HepG2 (cell line): ENCODE results near the gene SUCLG2. TPM values are rescaled to one million over a fixed set of nuclear protein-coding genes. Genes with fewer than 3 reads are reported as not detected.

ENCODE experiments used
- ATF5 ChIP-seq: sonication (generic); formaldehyde crosslinking; IDR thresholded peaks from 2 replicates; pipeline ENCODE4 v1.4.0; 2020; ENCODE audit warnings: mild to moderate bottlenecking, low read depth, missing genetic modification reagents
- ATF6 ChIP-seq: sonication (generic); formaldehyde crosslinking; conservative IDR thresholded peaks from 2 replicates; pipeline ENCODE4 v1.4.0; 2020; ENCODE audit warnings: missing genetic modification reagents
- BCLAF1 ChIP-seq: fragments of 450-650 bp; IDR thresholded peaks from 2 replicates; pipeline ENCODE4 v1.6.1; 2017; ENCODE audit warnings: mild to moderate bottlenecking
- ISL2 ChIP-seq: sonication (generic); formaldehyde crosslinking; IDR thresholded peaks from 2 replicates; pipeline ENCODE4 v1.5.0; 2020; ENCODE audit warnings: missing genetic modification reagents
- MBNL3 ChIP-seq: fragments of 250-450 bp; sonication (Bioruptor Pico); conservative IDR thresholded peaks from 2 replicates; pipeline ENCODE4 v1.8.0; 2022; ENCODE audit warnings: mild to moderate bottlenecking, inconsistent platforms
- MXI1 ChIP-seq: IDR thresholded peaks from 3 replicates; pipeline ENCODE4 v1.6.1; 2012; ENCODE audit warnings: low read depth, low read length, inconsistent platforms, borderline replicate concordance
- MZF1 ChIP-seq: sonication (generic); formaldehyde crosslinking; IDR thresholded peaks from 2 replicates; pipeline ENCODE4 v1.8.1; 2023; ENCODE audit warnings: mild to moderate bottlenecking, missing genetic modification reagents, borderline replicate concordance
- NR2F6 ChIP-seq, 2 experiments: IDR thresholded peaks; 2 replicates each; pipeline ENCODE4 v1.6.1; 2016; ENCODE audit warnings: antibody characterized with exemption in 1 of 2, mild to moderate bottlenecking in 1 of 2
- PBX3 ChIP-seq: sonication (generic); formaldehyde crosslinking; IDR thresholded peaks from 2 replicates; pipeline ENCODE4 v1.8.1; 2023; ENCODE audit warnings: missing genetic modification reagents, inconsistent platforms, borderline replicate concordance
- PLRG1 ChIP-seq: fragments of 450-650 bp; conservative IDR thresholded peaks from 2 replicates; pipeline ENCODE4 v1.6.1; 2016
- PLSCR1 ChIP-seq: sonication (generic); formaldehyde crosslinking; IDR thresholded peaks from 2 replicates; pipeline ENCODE4 v1.5.0; 2020; ENCODE audit warnings: missing genetic modification reagents, mild to moderate bottlenecking, borderline replicate concordance
- POGZ ChIP-seq: sonication (generic); formaldehyde crosslinking; IDR thresholded peaks from 2 replicates; pipeline ENCODE4 v1.4.0; 2020; ENCODE audit warnings: mild to moderate bottlenecking, missing genetic modification reagents
- RAD51 ChIP-seq: fragments of 450-650 bp; IDR thresholded peaks from 2 replicates; pipeline ENCODE4 v1.6.1; 2016; ENCODE audit warnings: borderline replicate concordance
- TCF12 ChIP-seq, 2 experiments: fragments of 450-650 bp in 1 of 2; sonication (generic) in 1 of 2; formaldehyde crosslinking in 1 of 2; IDR thresholded peaks; 2 replicates each; pipeline versions ENCODE4 v1.6.1 to v1.8.0; 2017 to 2022; ENCODE audit warnings: antibody characterized with exemption in 1 of 2, mild to moderate bottlenecking in 1 of 2, missing genetic modification reagents in 1 of 2, moderate library complexity in 1 of 2
- ZBTB43 ChIP-seq: sonication (generic); formaldehyde crosslinking; conservative IDR thresholded peaks from 2 replicates; pipeline ENCODE4 v1.4.0; 2020; ENCODE audit warnings: missing genetic modification reagents
- ZNF33A ChIP-seq: sonication (generic); formaldehyde crosslinking; IDR thresholded peaks from 2 replicates; pipeline ENCODE4 v1.5.1; 2020; ENCODE audit warnings: missing genetic modification reagents, mild to moderate bottlenecking, moderate library complexity, borderline replicate concordance
- ZNF780A ChIP-seq: sonication (generic); formaldehyde crosslinking; IDR thresholded peaks from 2 replicates; pipeline ENCODE4 v1.8.0; 2022; ENCODE audit warnings: mild to moderate bottlenecking, missing genetic modification reagents, moderate library complexity
- polyA plus RNA-seq, 8 experiments: library from polyadenylated mRNA; depleted of rRNA in 3 of 8; stranded (reverse) in 7 of 8; unstranded in 1 of 8; fragments of >200 nt; fragmentation: Illumina TruSeq in 4 of 8; extraction: Trizol in 4 of 8; gene quantifications; 2 replicates each; pipeline versions ENCODE4 v1.2.1 to v1.2.3, GENCODE V29; 2011 to 2016; ENCODE audit warnings: low read depth in 4 of 8, missing spikeins in 1 of 8, mixed read lengths in 1 of 8; ENCODE audit not compliant: insufficient read depth in 1 of 8
- total RNA-seq, 5 experiments: library from RNA; depleted of rRNA; stranded (reverse); fragments of >200 nt; fragmentation: Illumina TruSeq; extraction: Trizol; gene quantifications; 2 replicates each; pipeline ENCODE4 v1.2.3, GENCODE V29; 2016; ENCODE audit warnings: low read depth in 1 of 5

Gene SUCLG2
- total and polyA plus RNA-seq, 2 of the 13 experiments (the other 11 are each of a cell fraction or from before 2014, with no cell fraction given), result 21.4 to 64.9 TPM

- TF ChIP-seq TCF12 (IDR thresholded peaks at IDR 0.05) (no peak), TCF12 (CRISPR knock-in tag; IDR thresholded peaks at IDR 0.05) (peak; percentile 46; the same call in 1 of the 2 replicates), ZNF33A (CRISPR knock-in tag) (no peak), ISL2 (CRISPR knock-in tag) (0 out of 2 replicates have a peak, but pooled peaks have one; percentile 10), RAD51 (0 out of 2 replicates have a peak, but pooled peaks have one; percentile 26), ZBTB43 (CRISPR knock-in tag) (no peak), BCLAF1 (no peak), ATF6 (CRISPR knock-in tag) (0 out of 2 replicates have a peak, but pooled peaks have one; percentile 59), PBX3 (CRISPR knock-in tag) (peak; percentile 52; the same call in 1 of the 2 replicates), ATF5 (CRISPR knock-in tag) (no peak), MBNL3 (CRISPR knock-in tag) (no peak), NR2F6 (IDR thresholded peaks at IDR 0.05) (peak; percentile 48; the same call in 1 of the 2 replicates), NR2F6 (CRISPR knock-in tag; IDR thresholded peaks at IDR 0.05) (peak; percentile 63; the same call in 1 of the 2 replicates), MZF1 (no peak), PLSCR1 (CRISPR knock-in tag) (no peak), POGZ (CRISPR knock-in tag) (0 out of 2 replicates have a peak, but pooled peaks have one; percentile 26), MXI1 (peak; percentile 37; the same call in 1 of the 3 replicates), ZNF780A (CRISPR knock-in tag) (no peak), PLRG1 (no peak)
These were observed at the start of gene SUCLG2 (continued) for GRCh38 chr3:67654099-67654843.
